CD14-positive monocyte (primary cell): Measurements from ENCODE around the gene SRPK1. TPM values are rescaled to one million over a fixed set of nuclear protein-coding genes. Genes with fewer than 3 reads are reported as not detected.

Experiments
- DNase-seq, 3 donors: peaks; one replicate each; pipeline ENCODE4 v3.0.0-alpha.2; 2011 to 2022
- H2AFZ ChIP-seq: 2 replicates; pipeline ENCODE4 v1.6.0; 2012; ENCODE audit warnings: mild to moderate bottlenecking, low read depth, low read length, inconsistent platforms; ENCODE audit not compliant: insufficient read depth, poor library complexity, severe bottlenecking
- H3K27ac ChIP-seq, 2 donors: 1 replicate in 1 of 2; 2 replicates in 1 of 2; pipeline ENCODE4 v1.5.1; 2012 to 2013; ENCODE audit warnings: low read length in 2 of 2, control low read depth in 1 of 2, inconsistent platforms in 1 of 2, low read depth in 1 of 2, mild to moderate bottlenecking in 1 of 2
- H3K27me3 ChIP-seq, 2 donors: one replicate each; pipeline versions ENCODE4 v1.6.0 to v1.6.1; 2011 to 2013; ENCODE audit warnings: low read length in 2 of 2; ENCODE audit not compliant: control insufficient read depth in 2 of 2, insufficient read depth in 2 of 2
- H3K36me3 ChIP-seq, 2 donors: replicated peaks in 1 of 2; 1 replicate in 1 of 2; 2 replicates in 1 of 2; pipeline versions ENCODE4 v1.5.1 to v1.6.1; 2012 to 2013; ENCODE audit warnings: low read length in 2 of 2, control low read depth in 1 of 2, inconsistent platforms in 1 of 2, mild to moderate bottlenecking in 1 of 2; ENCODE audit not compliant: insufficient read depth in 2 of 2, control insufficient read depth in 1 of 2
- H3K4me1 ChIP-seq, 2 donors: 1 replicate in 1 of 2; 2 replicates in 1 of 2; pipeline versions ENCODE4 v1.5.1 to v1.6.1; 2012 to 2013; ENCODE audit warnings: low read length in 2 of 2, control low read depth in 1 of 2, inconsistent platforms in 1 of 2, mild to moderate bottlenecking in 1 of 2, moderate library complexity in 1 of 2; ENCODE audit not compliant: insufficient read depth in 2 of 2, control insufficient read depth in 1 of 2
- H3K4me2 ChIP-seq: replicated peaks from 2 replicates; pipeline ENCODE3; 2012; ENCODE audit warnings: low read length, moderate library complexity, mild to moderate bottlenecking; ENCODE audit not compliant: poor library complexity, severe bottlenecking; ENCODE audit errors: extremely low read depth
- H3K4me3 ChIP-seq, 3 experiments: fragments of 200-600 bp in 1 of 3; sonication (generic) in 1 of 3; replicated peaks in 1 of 3; 1 replicate in 2 of 3; 2 replicates in 1 of 3; pipeline ENCODE4 v1.5.1; 2011 to 2013; ENCODE audit warnings: low read length in 3 of 3, mild to moderate bottlenecking in 3 of 3, control low read depth in 2 of 3, low read depth in 2 of 3, inconsistent platforms in 1 of 3, moderate library complexity in 1 of 3
- H3K79me2 ChIP-seq: 2 replicates; pipeline ENCODE4 v1.6.0; 2012; ENCODE audit warnings: mild to moderate bottlenecking, control low read depth, inconsistent platforms, low read length, moderate library complexity; ENCODE audit not compliant: insufficient read depth
- H3K9ac ChIP-seq: 2 replicates; pipeline ENCODE4 v1.6.0; 2017; ENCODE audit warnings: low read length, mild to moderate bottlenecking; ENCODE audit not compliant: insufficient read depth, poor library complexity, severe bottlenecking
- H3K9me3 ChIP-seq, 2 donors: replicated peaks in 1 of 2; 1 replicate in 1 of 2; 2 replicates in 1 of 2; pipeline versions ENCODE4 v1.5.1 to v1.6.1; 2012 to 2013; ENCODE audit warnings: low read length in 2 of 2, control low read depth in 1 of 2; ENCODE audit not compliant: control insufficient read depth in 1 of 2, insufficient read depth in 1 of 2
- H4K20me1 ChIP-seq: 2 replicates; pipeline ENCODE4 v1.6.0; 2012; ENCODE audit warnings: mild to moderate bottlenecking, low read length, control low read depth, moderate library complexity; ENCODE audit not compliant: insufficient read depth
- H3K27ac Mint-ChIP-seq, 7 donors: one replicate each; pipeline ENCODE4 v1.8.0; 2020; ENCODE audit warnings: mild to moderate bottlenecking in 7 of 7, mixed read lengths in 7 of 7, moderate library complexity in 6 of 7, inconsistent platforms in 2 of 7
- H3K27me3 Mint-ChIP-seq, 3 donors: one replicate each; pipeline ENCODE4 v1.8.0; 2021 to 2022; ENCODE audit warnings: low read depth in 3 of 3, mild to moderate bottlenecking in 3 of 3, mixed read lengths in 3 of 3, moderate library complexity in 3 of 3, inconsistent platforms in 1 of 3
- H3K36me3 Mint-ChIP-seq, 2 donors: one replicate each; pipeline ENCODE4 v1.8.0; 2020; ENCODE audit warnings: mixed read lengths in 2 of 2, inconsistent platforms in 1 of 2, mild to moderate bottlenecking in 1 of 2
- H3K4me1 Mint-ChIP-seq: one replicate; pipeline ENCODE4 v1.8.0; 2020; ENCODE audit warnings: mild to moderate bottlenecking, mixed read lengths
- H3K4me3 Mint-ChIP-seq, 2 donors: one replicate each; pipeline ENCODE4 v1.8.0; 2020; ENCODE audit warnings: mild to moderate bottlenecking in 2 of 2, mixed read lengths in 2 of 2, moderate library complexity in 1 of 2
- H3K9me3 Mint-ChIP-seq, 7 donors: one replicate each; pipeline ENCODE4 v1.8.0; 2020 to 2022; ENCODE audit warnings: mixed read lengths in 7 of 7, mild to moderate bottlenecking in 6 of 7, moderate library complexity in 6 of 7, inconsistent platforms in 2 of 7
- WGBS: methylation state at CpG from one replicate; pipeline ENCODE4 v1.1.5; 2013; ENCODE audit warnings: missing lambda C conversion rate; ENCODE audit not compliant: insufficient coverage; 5-methylcytosine and 5-hydroxymethylcytosine counted together
- intact Hi-C, 2 donors: fragments of 100-400 bp; cut with micrococcal nuclease; formaldehyde crosslinking; loops; one replicate each; pipeline versions ENCODE4 v1.15.0 to v1.15.1; 2023
- polyA plus RNA-seq, 3 donors: library from polyadenylated mRNA; depleted of rRNA in 1 of 3; unstranded in 2 of 3; stranded (reverse) in 1 of 3; fragments of 300-500 nt in 2 of 3; fragments of >200 nt in 1 of 3; fragmentation: Illumina TruSeq in 2 of 3; gene quantifications; 1 replicate in 2 of 3; 2 replicates in 1 of 3; pipeline ENCODE4 v1.2.3, GENCODE V29; 2012 to 2021
- TF ChIP-seq, protein P1 (sequence below): fragments of 200-600 bp; IDR thresholded peaks from one replicate; pipeline ENCODE4 v1.8.0; 2022; ENCODE audit warnings: antibody characterized with exemption, mild to moderate bottlenecking

SRPK1 gene
- polyA plus RNA-seq, 3 donors = 7.2 to 24.8 (median 20.5) TPM

DNA sequence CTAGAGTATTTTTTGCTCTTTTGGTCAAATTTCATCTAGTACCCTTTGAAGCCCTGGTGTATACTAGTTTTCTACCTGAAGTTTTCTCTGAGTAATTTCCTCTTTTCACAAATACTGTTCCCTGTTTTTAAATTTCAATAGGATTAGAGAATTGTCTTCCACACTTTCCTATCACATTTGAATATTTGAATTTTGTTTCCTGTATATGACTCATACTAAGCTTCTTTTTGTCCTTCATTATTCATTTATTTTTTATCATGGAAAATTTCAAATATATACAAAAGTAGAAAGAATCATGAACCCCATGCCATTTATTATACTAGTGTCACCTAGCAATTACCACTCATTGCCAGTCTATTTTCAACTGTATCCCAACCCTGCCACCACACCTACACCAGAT, 63.0 kb downstream of the SRPK1 start:
- H3K27ac Mint-ChIP-seq = no peak overlapping the region

DNA sequence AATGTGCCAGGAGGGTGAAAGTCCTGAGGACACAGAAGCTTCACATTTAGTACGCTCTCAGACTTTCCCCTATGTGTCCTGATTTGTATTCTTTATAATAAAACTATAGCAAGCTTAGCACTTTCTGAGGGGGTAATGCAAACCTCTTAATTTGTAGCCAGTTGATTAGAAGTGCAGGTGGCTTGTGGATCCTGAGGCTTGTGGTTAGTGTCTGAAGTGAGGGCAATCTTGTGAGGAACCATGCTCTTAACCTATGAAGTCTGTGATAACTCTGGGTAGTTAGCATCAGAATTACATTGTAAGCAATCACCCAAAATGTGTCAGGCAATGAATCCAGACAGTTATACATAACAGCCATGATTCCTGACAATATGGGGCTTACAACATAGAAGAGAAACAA, 64.6 kb downstream of the SRPK1 start:
- no CpG with 5 or more reads among the region's 1 CpG for WGBS
- Histone ChIP-seq H3K27ac (no peak overlapping the region), H3K9ac (no peak overlapping the region), H3K27me3 (no peaks in the 10 kb centered on the region), H3K4me1 (peaks cover 5 to 9% of the 10 kb centered on the region in 2 donors), H3K4me2 (no peak overlapping the region), H3K36me3 (peaks cover 47 to 95% of the 10 kb centered on the region in 2 donors), H3K9me3 (no peaks in the 10 kb centered on the region), H4K20me1 (no peaks in the 10 kb centered on the region), H3K79me2 (no peaks in the 10 kb centered on the region), H3K4me3 (no peak overlapping the region), H2AFZ (no peak overlapping the region)
- intact Hi-C loops = no loop called here
- peaks cover 19% of the 10 kb centered on the region for H3K4me1 Mint-ChIP-seq
- no peaks in the 10 kb centered on the region for H3K27me3 Mint-ChIP-seq
- DNase-seq = no peak
- H3K9me3 Mint-ChIP-seq = no peaks in the 10 kb centered on the region
- TF ChIP-seq, protein P1, sequence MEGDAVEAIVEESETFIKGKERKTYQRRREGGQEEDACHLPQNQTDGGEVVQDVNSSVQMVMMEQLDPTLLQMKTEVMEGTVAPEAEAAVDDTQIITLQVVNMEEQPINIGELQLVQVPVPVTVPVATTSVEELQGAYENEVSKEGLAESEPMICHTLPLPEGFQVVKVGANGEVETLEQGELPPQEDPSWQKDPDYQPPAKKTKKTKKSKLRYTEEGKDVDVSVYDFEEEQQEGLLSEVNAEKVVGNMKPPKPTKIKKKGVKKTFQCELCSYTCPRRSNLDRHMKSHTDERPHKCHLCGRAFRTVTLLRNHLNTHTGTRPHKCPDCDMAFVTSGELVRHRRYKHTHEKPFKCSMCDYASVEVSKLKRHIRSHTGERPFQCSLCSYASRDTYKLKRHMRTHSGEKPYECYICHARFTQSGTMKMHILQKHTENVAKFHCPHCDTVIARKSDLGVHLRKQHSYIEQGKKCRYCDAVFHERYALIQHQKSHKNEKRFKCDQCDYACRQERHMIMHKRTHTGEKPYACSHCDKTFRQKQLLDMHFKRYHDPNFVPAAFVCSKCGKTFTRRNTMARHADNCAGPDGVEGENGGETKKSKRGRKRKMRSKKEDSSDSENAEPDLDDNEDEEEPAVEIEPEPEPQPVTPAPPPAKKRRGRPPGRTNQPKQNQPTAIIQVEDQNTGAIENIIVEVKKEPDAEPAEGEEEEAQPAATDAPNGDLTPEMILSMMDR = no peak
- H3K4me3 Mint-ChIP-seq = no peak overlapping the region
- H3K36me3 Mint-ChIP-seq = peaks cover 76 to 87% of the 10 kb centered on the region in 2 donors
- no peak overlapping the region for H3K27ac Mint-ChIP-seq

More for the DNA sequence above, 63.0 kb downstream of the SRPK1 start:
- intact Hi-C loops = no loop called here
- no peak overlapping the region for H3K4me3 ChIP-seq
- TF ChIP-seq, protein P1 = no peak
- no peaks in the 10 kb centered on the region for H3K27me3 Mint-ChIP-seq
- H3K4me3 Mint-ChIP-seq = no peak overlapping the region
- no peaks in the 10 kb centered on the region for H3K9me3 ChIP-seq
- H2AFZ ChIP-seq = no peak overlapping the region
- H3K36me3 ChIP-seq = peaks cover 56 to 97% of the 10 kb centered on the region in 2 donors
- no peaks in the 10 kb centered on the region for H4K20me1 ChIP-seq
- no peaks in the 10 kb centered on the region for H3K79me2 ChIP-seq
- no peaks in the 10 kb centered on the region for H3K9me3 Mint-ChIP-seq
- no peak overlapping the region for H3K27ac ChIP-seq
- H3K4me1 ChIP-seq = no peaks in the 10 kb centered on the region
- H3K4me2 ChIP-seq = no peak overlapping the region
- no peak for DNase-seq
- no peaks in the 10 kb centered on the region for H3K27me3 ChIP-seq
- H3K36me3 Mint-ChIP-seq = peaks cover 76 to 91% of the 10 kb centered on the region in 2 donors
- peaks cover 5% of the 10 kb centered on the region for H3K4me1 Mint-ChIP-seq
- no peak overlapping the region for H3K9ac ChIP-seq
